HL-60/S4 treated with retinoic acid at 250 ng/mL for 4 days and 3 days (cell line): ENCODE data around the gene GREM1.

ENCODE experiments used
- in situ Hi-C: fragments of 300-500 bp; cut with MboI; formaldehyde crosslinking; loops from 2 replicates; pipeline ENCODE4 v1.7.0; 2022; ENCODE audit warnings: low sequenced_read_pairs

Gene GREM1

GRCh38 chr15:32717426-32718226, at the start of gene GREM1:
Gene GREM1 (plus strand): TSS chr15:32718004. CDS start chr15:32730691, 12,687 bp downstream.
- in situ Hi-C loops, result no loop called here

- in situ Hi-C loops, result loop anchor here (25.0 kb wide), 1 partner anchor 318 kb away; no protein-coding TSS in a partner anchor
Measured at GRCh38 chr15:32668942-32669341, 48.9 kb upstream of the GREM1 start.

GRCh38 chr15:32669896-32670611, 47.8 kb upstream of the GREM1 start:
- in situ Hi-C loops, result loop anchor here (25.0 kb wide), 1 partner anchor 317 kb away; no protein-coding TSS in a partner anchor

GRCh38 chr15:32670623-32671022, 47.2 kb upstream of the GREM1 start:
- in situ Hi-C loops, result loop anchor here (25.0 kb wide), 1 partner anchor 317 kb away; no protein-coding TSS in a partner anchor

GRCh38 chr15:32671339-32672325, 46.2 kb upstream of the GREM1 start:
- in situ Hi-C loops, result loop anchor here (25.0 kb wide), 1 partner anchor 316 kb away; no protein-coding TSS in a partner anchor

GRCh38 chr15:32674681-32675080, 43.1 kb upstream of the GREM1 start:
- in situ Hi-C loops, result loop anchor here (25.0 kb wide), 1 partner anchor 313 kb away; no protein-coding TSS in a partner anchor

DNA sequence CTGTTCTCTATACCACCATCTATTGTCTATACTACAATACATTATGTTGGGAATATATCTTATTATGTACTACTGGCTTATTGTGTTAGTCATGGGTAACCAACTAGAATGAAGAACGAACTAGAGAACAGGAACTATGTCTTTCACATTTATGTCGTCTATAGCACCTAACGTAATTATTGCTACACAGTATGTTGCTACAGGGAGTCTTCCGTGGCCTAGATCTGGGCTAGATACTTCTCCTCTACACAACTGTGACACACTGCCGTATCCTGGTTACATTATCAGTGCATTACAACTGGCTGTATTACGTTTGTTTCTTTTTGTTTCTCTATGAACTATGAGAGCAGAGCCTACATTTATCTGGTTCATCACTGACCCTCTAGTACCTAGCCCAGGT, 42.3 kb upstream of the GREM1 start:
- in situ Hi-C loops, result no loop called here

DNA sequence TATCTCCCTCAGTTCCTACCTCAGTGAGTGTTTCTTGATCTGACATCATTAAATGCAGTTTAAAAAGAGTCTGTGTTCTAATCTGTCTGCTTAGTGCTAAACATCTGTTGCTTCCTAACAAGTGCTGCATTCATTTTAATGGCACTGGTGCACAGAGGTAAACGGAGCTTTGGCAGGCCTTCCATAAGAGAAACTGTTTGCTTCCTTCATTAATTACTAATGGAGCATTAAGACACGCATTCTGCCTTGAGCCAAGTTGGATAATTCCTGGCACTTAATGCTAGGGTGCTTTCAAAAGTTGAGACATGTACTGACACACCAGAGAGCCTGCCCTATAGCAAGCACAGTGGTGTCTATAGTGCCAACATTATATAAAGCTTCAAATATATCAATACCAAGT, 41.6 kb upstream of the GREM1 start:
- in situ Hi-C loops, result no loop called here

- in situ Hi-C loops, result no loop called here
Measured at GRCh38 chr15:32677238-32677750, 40.5 kb upstream of the GREM1 start.

- in situ Hi-C loops, result no loop called here
Measured at GRCh38 chr15:32679298-32679690, 38.5 kb upstream of the GREM1 start.

DNA sequence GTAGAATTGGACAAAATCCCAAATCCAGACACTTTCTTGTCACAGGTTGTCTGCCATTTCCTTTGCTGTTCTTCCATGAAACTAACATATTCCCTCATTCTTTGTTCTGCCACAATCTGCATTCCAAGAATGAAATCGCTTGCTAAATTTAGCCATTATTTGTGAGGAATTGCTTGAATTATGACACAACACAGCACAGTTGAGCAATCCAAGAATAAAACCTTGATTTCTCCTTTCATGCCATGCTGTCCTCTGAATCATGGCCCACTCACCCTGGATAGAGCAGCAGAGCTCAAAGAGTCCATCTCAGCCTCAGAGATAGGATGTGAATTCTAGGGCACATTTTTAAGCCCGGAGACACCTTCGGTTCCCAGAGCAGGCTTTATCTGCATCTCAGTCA, 35.2 kb upstream of the GREM1 start:
- in situ Hi-C loops, result no loop called here

DNA sequence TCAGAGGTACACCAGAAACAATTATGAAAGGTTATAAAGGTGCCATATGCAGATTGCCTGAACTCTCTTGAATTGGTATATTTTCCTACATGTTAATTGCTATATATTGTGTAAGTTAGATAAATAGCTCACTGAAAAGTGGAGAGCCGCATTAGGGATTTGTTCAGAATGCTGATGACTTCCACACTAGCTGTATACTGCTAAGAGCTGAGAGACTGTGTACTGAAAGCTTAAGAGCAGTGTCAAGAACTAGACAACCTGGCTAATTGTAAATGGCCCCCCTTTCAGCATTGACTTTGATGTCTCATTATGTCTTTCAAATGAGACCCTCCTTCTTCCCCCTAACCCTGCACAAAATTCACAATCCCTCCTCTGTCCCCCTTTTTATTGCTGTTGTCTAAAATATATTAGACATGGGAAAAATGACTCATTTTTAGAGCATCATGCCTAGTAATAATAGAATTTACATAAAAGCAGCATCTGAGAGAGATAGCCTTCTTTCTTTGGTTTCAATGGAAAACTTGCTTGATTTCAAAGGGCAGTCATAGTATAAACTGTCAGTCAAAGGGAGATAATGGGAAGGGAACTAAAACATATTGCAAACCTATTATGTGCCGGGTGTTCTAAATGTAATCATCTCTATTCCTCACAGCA, 34.7 kb upstream of the GREM1 start:
- in situ Hi-C loops, result no loop called here

- in situ Hi-C loops, result no loop called here
Measured at GRCh38 chr15:32683906-32684584, 33.8 kb upstream of the GREM1 start.

DNA sequence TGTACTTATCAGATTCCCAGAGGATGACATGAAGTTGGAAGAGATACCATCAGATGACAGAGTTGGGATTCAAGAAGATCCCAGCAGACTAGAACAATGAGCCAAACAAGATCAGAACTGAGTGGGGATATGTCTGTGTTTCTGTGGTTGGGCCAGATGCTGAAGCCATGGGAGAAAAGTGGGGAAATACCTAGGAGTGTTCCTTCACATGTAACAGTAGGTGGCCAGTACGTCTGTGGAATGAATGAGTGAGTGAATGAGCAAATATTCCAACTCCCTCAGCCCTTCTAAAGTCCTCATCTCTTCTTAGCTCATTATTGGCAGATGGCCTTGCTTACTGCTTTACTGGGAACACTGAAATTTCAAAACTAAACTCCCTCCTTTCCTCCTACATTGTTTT, 32.2 kb upstream of the GREM1 start:
- in situ Hi-C loops, result no loop called here

- in situ Hi-C loops, result no loop called here
Measured at GRCh38 chr15:32687556-32687955, 30.2 kb upstream of the GREM1 start.

DNA sequence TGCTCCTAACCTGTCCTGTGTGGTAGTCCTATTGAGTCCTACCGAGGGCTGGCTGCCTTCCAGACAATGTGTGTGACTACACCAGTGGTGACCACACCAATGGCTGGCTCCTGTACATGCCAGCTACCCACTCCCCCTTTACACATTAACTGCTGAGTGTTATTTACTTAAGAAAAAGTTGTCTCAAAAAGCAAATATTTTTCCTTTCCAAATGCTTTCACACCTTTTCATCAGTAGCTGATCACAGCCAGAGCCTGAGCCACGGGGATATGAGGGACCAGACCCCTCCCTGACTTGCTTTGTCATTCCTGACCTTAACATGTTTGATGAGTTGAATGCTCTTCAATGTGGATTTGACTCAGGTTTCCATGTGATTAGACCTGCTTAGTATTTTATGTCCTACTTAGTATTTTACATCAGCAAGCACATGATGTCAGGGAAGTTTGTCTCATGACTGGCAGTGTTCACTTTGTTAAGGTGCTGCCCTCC, 29.6 kb upstream of the GREM1 start:
- in situ Hi-C loops, result no loop called here

DNA sequence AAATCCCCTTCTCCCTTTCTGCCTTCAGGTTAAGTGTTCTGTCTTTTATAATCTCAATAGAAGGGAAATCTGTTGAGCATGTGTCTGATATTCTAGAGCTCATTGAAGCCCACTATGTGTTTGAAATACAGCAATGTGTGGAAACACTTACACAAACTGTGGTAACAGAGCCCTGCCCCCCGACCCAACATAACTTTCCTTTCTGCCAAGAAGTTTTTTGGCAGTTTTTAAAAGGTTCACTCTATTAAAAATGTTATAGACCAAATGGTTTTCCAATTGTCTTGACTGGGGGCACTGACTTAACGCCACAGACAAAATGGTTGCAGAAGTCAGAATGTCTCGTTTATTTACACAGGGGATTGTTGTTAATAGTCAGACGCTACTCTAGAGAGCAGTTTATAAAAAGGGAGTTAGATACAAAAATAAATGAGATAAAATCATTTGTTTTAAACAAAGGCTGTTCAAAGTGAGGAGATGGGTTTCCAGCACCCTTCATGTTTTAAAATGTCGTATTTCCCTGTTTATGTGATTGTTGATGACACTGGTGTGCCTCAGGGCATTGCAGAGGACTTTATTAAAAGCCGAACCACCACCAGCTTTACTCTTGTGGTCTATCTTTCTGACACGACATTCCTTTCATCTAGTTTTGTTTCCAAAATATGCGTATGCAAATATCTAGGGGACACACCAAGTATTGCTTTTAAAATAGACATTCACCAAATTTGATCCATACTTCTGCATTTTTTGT, 26.7 kb upstream of the GREM1 start:
- in situ Hi-C loops, result no loop called here

DNA sequence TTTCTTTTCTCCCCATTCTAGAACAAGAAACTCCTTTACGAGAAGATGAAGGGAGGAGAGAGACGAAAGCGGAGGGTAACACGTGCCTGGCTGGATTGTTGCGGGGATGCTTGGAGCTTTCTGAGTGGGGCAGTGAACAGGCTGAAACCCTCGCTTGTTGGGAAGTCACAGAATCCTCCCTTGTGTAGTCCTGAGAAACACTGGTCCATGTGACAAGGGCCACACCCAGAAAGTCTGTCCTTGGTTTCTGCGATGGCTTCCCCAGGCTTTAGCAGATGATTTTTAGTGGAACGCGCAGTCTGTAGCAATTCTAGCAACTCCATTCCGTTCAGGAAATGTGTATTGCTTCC, 26.1 kb upstream of the GREM1 start:
- in situ Hi-C loops, result no loop called here

GRCh38 chr15:32692286-32692685, 25.5 kb upstream of the GREM1 start:
- in situ Hi-C loops, result no loop called here
